ENCODE results near the gene WBP2NL.

Gene WBP2NL

GRCh38 chr22:42007922-42008321 lies 9.3 kb downstream of the WBP2NL start:
- peaks cover 5 to 23% (median 8%) of the 10 kb centered on the region in 5 experiments for H3K9me3 ChIP-seq (ENCODE audit: control extremely low read depth in 1 of 5, control insufficient read depth in 4 of 5, insufficient read depth in 2 of 5, low read depth in 1 of 5, low read length in 4 of 5)
- CTCF ChIA-PET: no interaction called here
- no peak for DNase-seq
- H3K27me3 ChIP-seq (replicated peaks in 2 of 5; ENCODE audit: control insufficient read depth in 4 of 5, insufficient read depth in 5 of 5, low read length in 4 of 5): no peaks in the 10 kb centered on the region
- no peak overlapping the region for H3K27ac ChIP-seq (ENCODE audit: insufficient read depth in 1 of 2, low read depth in 1 of 2, low read length in 2 of 2, poor library complexity in 1 of 2, severe bottlenecking in 2 of 2)
- POLR2A ChIA-PET: interaction anchor here (0.6 kb wide), 1 partner anchor 747 kb away, joined by 5 read pairs; no protein-coding TSS in a partner anchor
- no peaks in the 10 kb centered on the region for H3K4me1 ChIP-seq (ENCODE audit: control extremely low read depth in 1 of 4, control insufficient read depth in 4 of 4, insufficient read depth in 4 of 4, low read length in 3 of 4)
- WGBS (ENCODE audit: insufficient coverage): 67% methylated on average over 3 of the region's 4 CpGs
- H3K36me3 ChIP-seq (ENCODE audit: control insufficient read depth in 4 of 4, insufficient read depth in 4 of 4, low read length in 3 of 4): no peaks in the 10 kb centered on the region
- H3K4me3 ChIP-seq (ENCODE audit: control insufficient read depth in 1 of 7, extremely low read depth in 1 of 7, insufficient read depth in 4 of 7, low read depth in 2 of 7, low read length in 6 of 7): no peak overlapping the region

- Histone ChIP-seq H3K4me3 (ENCODE audit: control insufficient read depth in 1 of 7, extremely low read depth in 1 of 7, insufficient read depth in 4 of 7, low read depth in 2 of 7, low read length in 6 of 7) (no peak overlapping the region), H3K36me3 (ENCODE audit: control insufficient read depth in 4 of 4, insufficient read depth in 4 of 4, low read length in 3 of 4) (no peaks in the 10 kb centered on the region), H3K27me3 (replicated peaks in 2 of 5; ENCODE audit: control insufficient read depth in 4 of 5, insufficient read depth in 5 of 5, low read length in 4 of 5) (no peaks in the 10 kb centered on the region), H3K4me1 (ENCODE audit: control extremely low read depth in 1 of 4, control insufficient read depth in 4 of 4, insufficient read depth in 4 of 4, low read length in 3 of 4) (no peaks in the 10 kb centered on the region), H3K27ac (ENCODE audit: insufficient read depth in 1 of 2, low read depth in 1 of 2, low read length in 2 of 2, poor library complexity in 1 of 2, severe bottlenecking in 2 of 2) (no peak overlapping the region), H3K9me3 (ENCODE audit: control extremely low read depth in 1 of 5, control insufficient read depth in 4 of 5, insufficient read depth in 2 of 5, low read depth in 1 of 5, low read length in 4 of 5) (peaks cover 4 to 25% (median 8%) of the 10 kb centered on the region in 5 experiments)
- ChIA-PET POLR2A (no interaction called here), CTCF (interaction anchor here (0.9 kb wide), 1 partner anchor 16 kb away, joined by 3 read pairs; no protein-coding TSS in a partner anchor)
- WGBS (ENCODE audit: insufficient coverage): 87% methylated on average over 7 of the region's 7 CpGs
- no peak for DNase-seq
These were observed 12.2 kb downstream of the WBP2NL start for GRCh38 chr22:42010778-42011177.

- ChIA-PET POLR2A (no interaction called here), CTCF (interaction anchor here (0.5 kb wide), 1 partner anchor 56 kb away, joined by 4 read pairs; no protein-coding TSS in a partner anchor)
- DNase-seq: no peak
These were observed 14.8 kb downstream of the WBP2NL start for GRCh38 chr22:42013385-42013784.

GRCh38 chr22:42016111-42016510 lies 17.5 kb downstream of the WBP2NL start:
- Histone ChIP-seq H3K27ac (ENCODE audit: insufficient read depth in 1 of 2, low read depth in 1 of 2, low read length in 2 of 2, poor library complexity in 1 of 2, severe bottlenecking in 2 of 2) (no peak overlapping the region), H3K4me1 (ENCODE audit: control extremely low read depth in 1 of 4, control insufficient read depth in 4 of 4, insufficient read depth in 4 of 4, low read length in 3 of 4) (no peaks in the 10 kb centered on the region), H3K4me3 (ENCODE audit: control insufficient read depth in 1 of 7, extremely low read depth in 1 of 7, insufficient read depth in 4 of 7, low read depth in 2 of 7, low read length in 6 of 7) (no peak overlapping the region), H3K36me3 (ENCODE audit: control insufficient read depth in 4 of 4, insufficient read depth in 4 of 4, low read length in 3 of 4) (no peaks in the 10 kb centered on the region), H3K27me3 (replicated peaks in 2 of 5; ENCODE audit: control insufficient read depth in 4 of 5, insufficient read depth in 5 of 5, low read length in 4 of 5) (no peaks in the 10 kb centered on the region), H3K9me3 (ENCODE audit: control extremely low read depth in 1 of 5, control insufficient read depth in 4 of 5, insufficient read depth in 2 of 5, low read depth in 1 of 5, low read length in 4 of 5) (peaks cover 0 to 7% (median 2%) of the 10 kb centered on the region in 5 experiments)
- no peak for DNase-seq
- POLR2A ChIA-PET: no interaction called here
- 96% methylated on average over 5 of the region's 10 CpGs for WGBS (ENCODE audit: insufficient coverage)
- CTCF ChIA-PET: no interaction called here

More at GRCh38 chr22:42013385-42013784, 14.8 kb downstream of the WBP2NL start:
- no peak overlapping the region for H3K27ac ChIP-seq (ENCODE audit: insufficient read depth in 1 of 2, low read depth in 1 of 2, low read length in 2 of 2, poor library complexity in 1 of 2, severe bottlenecking in 2 of 2)
- no peaks in the 10 kb centered on the region for H3K4me1 ChIP-seq (ENCODE audit: control extremely low read depth in 1 of 4, control insufficient read depth in 4 of 4, insufficient read depth in 4 of 4, low read length in 3 of 4)
- no peak overlapping the region for H3K4me3 ChIP-seq (ENCODE audit: control insufficient read depth in 1 of 7, extremely low read depth in 1 of 7, insufficient read depth in 4 of 7, low read depth in 2 of 7, low read length in 6 of 7)
- peaks cover 3 to 22% (median 8%) of the 10 kb centered on the region in 5 experiments for H3K9me3 ChIP-seq (ENCODE audit: control extremely low read depth in 1 of 5, control insufficient read depth in 4 of 5, insufficient read depth in 2 of 5, low read depth in 1 of 5, low read length in 4 of 5)
- no peaks in the 10 kb centered on the region for H3K36me3 ChIP-seq (ENCODE audit: control insufficient read depth in 4 of 4, insufficient read depth in 4 of 4, low read length in 3 of 4)
- WGBS (ENCODE audit: insufficient coverage): 85% methylated on average over 4 of the region's 4 CpGs
- no peaks in the 10 kb centered on the region for H3K27me3 ChIP-seq (replicated peaks in 2 of 5; ENCODE audit: control insufficient read depth in 4 of 5, insufficient read depth in 5 of 5, low read length in 4 of 5)

GRCh38 chr22:42018224-42018623 lies 19.6 kb downstream of the WBP2NL start:
- DNase-seq: no peak
- no peak overlapping the region for H3K4me3 ChIP-seq (ENCODE audit: control insufficient read depth in 1 of 7, extremely low read depth in 1 of 7, insufficient read depth in 4 of 7, low read depth in 2 of 7, low read length in 6 of 7)
- ChIA-PET POLR2A (no interaction called here), CTCF (no interaction called here)
- H3K27ac ChIP-seq (ENCODE audit: insufficient read depth in 1 of 2, low read depth in 1 of 2, low read length in 2 of 2, poor library complexity in 1 of 2, severe bottlenecking in 2 of 2): no peak overlapping the region
- no peaks in the 10 kb centered on the region for H3K36me3 ChIP-seq (ENCODE audit: control insufficient read depth in 4 of 4, insufficient read depth in 4 of 4, low read length in 3 of 4)
- H3K4me1 ChIP-seq (ENCODE audit: control extremely low read depth in 1 of 4, control insufficient read depth in 4 of 4, insufficient read depth in 4 of 4, low read length in 3 of 4): peaks cover 0 to 7% (median 0%) of the 10 kb centered on the region in 4 experiments
- no peaks in the 10 kb centered on the region for H3K27me3 ChIP-seq (replicated peaks in 2 of 5; ENCODE audit: control insufficient read depth in 4 of 5, insufficient read depth in 5 of 5, low read length in 4 of 5)
- no CpG with 5 or more reads among the region's 1 CpG for WGBS (ENCODE audit: insufficient coverage)
- H3K9me3 ChIP-seq (ENCODE audit: control extremely low read depth in 1 of 5, control insufficient read depth in 4 of 5, insufficient read depth in 2 of 5, low read depth in 1 of 5, low read length in 4 of 5): peaks cover 0 to 3% (median 0%) of the 10 kb centered on the region in 5 experiments

- POLR2A ChIA-PET: no interaction called here
- no peaks in the 10 kb centered on the region for H3K36me3 ChIP-seq (ENCODE audit: control insufficient read depth in 4 of 4, insufficient read depth in 4 of 4, low read length in 3 of 4)
These were observed 23.0 kb downstream of the WBP2NL start for GRCh38 chr22:42021571-42021970.

GRCh38 chr22:42022162-42022847 lies 23.7 kb downstream of the WBP2NL start:
- H3K4me3 ChIP-seq (ENCODE audit: control insufficient read depth in 1 of 7, extremely low read depth in 1 of 7, insufficient read depth in 4 of 7, low read depth in 2 of 7, low read length in 6 of 7): no peak overlapping the region
- H3K36me3 ChIP-seq (ENCODE audit: control insufficient read depth in 4 of 4, insufficient read depth in 4 of 4, low read length in 3 of 4): no peaks in the 10 kb centered on the region
- DNase-seq: peak in 1 of 3 donors; percentile 30
- no peak overlapping the region for H3K27ac ChIP-seq (ENCODE audit: insufficient read depth in 1 of 2, low read depth in 1 of 2, low read length in 2 of 2, poor library complexity in 1 of 2, severe bottlenecking in 2 of 2)
- POLR2A ChIA-PET: no interaction called here
- 83% methylated on average over 1 of the region's 2 CpGs for WGBS (ENCODE audit: insufficient coverage)
- no peaks in the 10 kb centered on the region for H3K27me3 ChIP-seq (replicated peaks in 2 of 5; ENCODE audit: control insufficient read depth in 4 of 5, insufficient read depth in 5 of 5, low read length in 4 of 5)
- H3K9me3 ChIP-seq (ENCODE audit: control extremely low read depth in 1 of 5, control insufficient read depth in 4 of 5, insufficient read depth in 2 of 5, low read depth in 1 of 5, low read length in 4 of 5): no peaks in the 10 kb centered on the region
- H3K4me1 ChIP-seq (ENCODE audit: control extremely low read depth in 1 of 4, control insufficient read depth in 4 of 4, insufficient read depth in 4 of 4, low read length in 3 of 4): peaks cover 0 to 7% (median 0%) of the 10 kb centered on the region in 4 experiments
- CTCF ChIA-PET: no interaction called here

More at GRCh38 chr22:42021571-42021970, 23.0 kb downstream of the WBP2NL start:
- WGBS (ENCODE audit: insufficient coverage): 100% methylated on average over 1 of the region's 2 CpGs
- no peak overlapping the region for H3K4me3 ChIP-seq (ENCODE audit: control insufficient read depth in 1 of 7, extremely low read depth in 1 of 7, insufficient read depth in 4 of 7, low read depth in 2 of 7, low read length in 6 of 7)
- peaks cover 0 to 7% (median 0%) of the 10 kb centered on the region in 4 experiments for H3K4me1 ChIP-seq (ENCODE audit: control extremely low read depth in 1 of 4, control insufficient read depth in 4 of 4, insufficient read depth in 4 of 4, low read length in 3 of 4)
- no peak overlapping the region for H3K27ac ChIP-seq (ENCODE audit: insufficient read depth in 1 of 2, low read depth in 1 of 2, low read length in 2 of 2, poor library complexity in 1 of 2, severe bottlenecking in 2 of 2)
- no peaks in the 10 kb centered on the region for H3K27me3 ChIP-seq (replicated peaks in 2 of 5; ENCODE audit: control insufficient read depth in 4 of 5, insufficient read depth in 5 of 5, low read length in 4 of 5)
- CTCF ChIA-PET: no interaction called here
- no peak for DNase-seq
- H3K9me3 ChIP-seq (ENCODE audit: control extremely low read depth in 1 of 5, control insufficient read depth in 4 of 5, insufficient read depth in 2 of 5, low read depth in 1 of 5, low read length in 4 of 5): no peaks in the 10 kb centered on the region
